ENCODE data around the gene COL23A1. TPM values are rescaled to one million over a fixed set of nuclear protein-coding genes. Genes with fewer than 3 reads are reported as not detected.

The COL23A1 gene
- total RNA-seq, 1 experiment from 2014 or later: not detected

DNA sequence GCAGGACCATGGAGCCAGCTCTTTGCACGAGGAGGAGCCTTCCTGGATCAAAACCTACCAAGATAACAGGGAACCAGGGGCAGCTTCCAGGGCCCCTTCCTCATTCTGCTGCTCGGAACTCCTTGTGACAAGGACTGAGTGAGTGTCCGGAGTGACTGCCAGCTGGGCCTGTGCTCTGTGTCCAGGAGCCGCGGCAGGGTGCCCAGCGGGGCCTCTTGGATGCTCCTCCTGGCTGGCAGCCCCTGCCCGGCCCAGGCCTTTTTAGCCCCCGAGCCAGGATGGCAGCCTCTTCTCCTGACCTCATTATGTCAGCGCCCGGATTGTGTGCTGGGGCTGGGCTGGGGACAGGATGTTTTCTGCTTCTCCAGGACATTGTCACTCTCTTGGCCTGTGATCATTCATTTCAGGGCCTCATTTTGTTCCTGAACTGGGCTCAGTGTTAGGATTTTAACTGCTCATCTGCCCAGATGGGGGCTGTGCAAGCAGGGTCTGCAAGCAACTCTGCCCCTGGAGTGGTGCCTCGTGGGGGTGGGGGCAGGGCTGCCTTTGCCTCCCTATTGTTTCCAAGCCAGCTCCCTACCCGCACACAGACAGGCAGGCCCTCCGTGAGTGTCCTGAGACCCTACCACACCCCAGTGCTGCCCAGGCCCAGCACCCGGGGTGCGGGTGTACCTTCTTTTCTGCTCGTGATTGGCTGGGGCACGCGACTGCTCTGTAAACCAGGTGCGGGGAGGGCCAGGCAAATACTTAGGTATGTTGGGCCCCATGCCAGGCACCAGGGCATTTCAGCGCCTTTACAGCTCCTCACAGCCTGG lies 161.6 kb downstream of the COL23A1 start:
- Histone ChIP-seq H4K20me1 (ENCODE audit: low read length) (no peaks in the 10 kb centered on the region), H3K9me3 (ENCODE audit: low read length) (no peaks in the 10 kb centered on the region), H3K79me2 (ENCODE audit: low read length) (no peaks in the 10 kb centered on the region), H3K9me2 (replicated peaks; ENCODE audit: low read length) (no peaks in the 10 kb centered on the region), H3K36me3 (ENCODE audit: low read depth, low read length) (no peaks in the 10 kb centered on the region), H3F3A (ENCODE audit: low read length, unreplicated experiment) (no peaks in the 10 kb centered on the region), H2AFZ (ENCODE audit: low read length) (no peak overlapping the region), H3K27me3 (ENCODE audit: low read length) (peaks cover 23% of the 10 kb centered on the region), H3K9ac (ENCODE audit: low read length) (no peak overlapping the region), H3K4me3 (ENCODE audit: low read length) (no peak overlapping the region), H3K4me1 (ENCODE audit: insufficient read depth, low read length) (no peaks in the 10 kb centered on the region), H3K27ac (ENCODE audit: low read length) (no peak overlapping the region), H3K4me2 (ENCODE audit: low read length) (no peak overlapping the region)
- ChIA-PET CTCF (no interaction called here), POLR2A (ENCODE audit: unreplicated experiment) (no interaction called here)
- intact Hi-C loops (cut with micrococcal nuclease): no loop called here
- no peak for TF ChIP-seq EZH2phosphoT487 (IDR thresholded peaks at IDR 0.05; ENCODE audit: borderline replicate concordance, low read length)
- TF ChIP-seq, protein P1, sequence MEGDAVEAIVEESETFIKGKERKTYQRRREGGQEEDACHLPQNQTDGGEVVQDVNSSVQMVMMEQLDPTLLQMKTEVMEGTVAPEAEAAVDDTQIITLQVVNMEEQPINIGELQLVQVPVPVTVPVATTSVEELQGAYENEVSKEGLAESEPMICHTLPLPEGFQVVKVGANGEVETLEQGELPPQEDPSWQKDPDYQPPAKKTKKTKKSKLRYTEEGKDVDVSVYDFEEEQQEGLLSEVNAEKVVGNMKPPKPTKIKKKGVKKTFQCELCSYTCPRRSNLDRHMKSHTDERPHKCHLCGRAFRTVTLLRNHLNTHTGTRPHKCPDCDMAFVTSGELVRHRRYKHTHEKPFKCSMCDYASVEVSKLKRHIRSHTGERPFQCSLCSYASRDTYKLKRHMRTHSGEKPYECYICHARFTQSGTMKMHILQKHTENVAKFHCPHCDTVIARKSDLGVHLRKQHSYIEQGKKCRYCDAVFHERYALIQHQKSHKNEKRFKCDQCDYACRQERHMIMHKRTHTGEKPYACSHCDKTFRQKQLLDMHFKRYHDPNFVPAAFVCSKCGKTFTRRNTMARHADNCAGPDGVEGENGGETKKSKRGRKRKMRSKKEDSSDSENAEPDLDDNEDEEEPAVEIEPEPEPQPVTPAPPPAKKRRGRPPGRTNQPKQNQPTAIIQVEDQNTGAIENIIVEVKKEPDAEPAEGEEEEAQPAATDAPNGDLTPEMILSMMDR (conservative IDR thresholded peaks at IDR 0.05; ENCODE audit: low read depth, low read length): no peak
- no TSS peak for BruUV-seq (replicated peaks)
- ATAC-seq (no peak), DNase-seq (no peak)

- H3K4me2 ChIP-seq (ENCODE audit: low read length): no peak overlapping the region
- no peak for ATAC-seq
- no peak for TF ChIP-seq EZH2phosphoT487 (IDR thresholded peaks at IDR 0.05; ENCODE audit: borderline replicate concordance, low read length)
- TF ChIP-seq EZH2 (IDR thresholded peaks at IDR 0.05; ENCODE audit: low read length, unreplicated experiment): no peak
- no peaks in the 10 kb centered on the region for H3K36me3 ChIP-seq (ENCODE audit: low read depth, low read length)
- no peak overlapping the region for H3K27ac ChIP-seq (ENCODE audit: low read length)
- no peaks in the 10 kb centered on the region for H3K79me2 ChIP-seq (ENCODE audit: low read length)
- no peaks in the 10 kb centered on the region for H3K9me3 ChIP-seq (ENCODE audit: low read length)
- no peak overlapping the region for H2AFZ ChIP-seq (ENCODE audit: low read length)
- POLR2A ChIA-PET (ENCODE audit: unreplicated experiment): no interaction called here
- H3K9ac ChIP-seq (ENCODE audit: low read length): no peak overlapping the region
- BruUV-seq (replicated peaks): no TSS peak
- no peaks in the 10 kb centered on the region for H3K9me2 ChIP-seq (replicated peaks; ENCODE audit: low read length)
- no peak overlapping the region for H3K4me3 ChIP-seq (ENCODE audit: low read length)
- intact Hi-C loops (cut with micrococcal nuclease): no loop called here
- CTCF ChIA-PET: no interaction called here
- no peak for DNase-seq
- H3K27me3 ChIP-seq (ENCODE audit: low read length): peaks cover 16% of the 10 kb centered on the region; the same call in 1 of the 2 replicates
- H3K4me1 ChIP-seq (ENCODE audit: insufficient read depth, low read length): no peaks in the 10 kb centered on the region
- no peaks in the 10 kb centered on the region for H4K20me1 ChIP-seq (ENCODE audit: low read length)
- H3F3A ChIP-seq (ENCODE audit: low read length, unreplicated experiment): no peaks in the 10 kb centered on the region
These were observed 162.5 kb downstream of the COL23A1 start for GRCh38 chr5:178427576-178428197.

DNA sequence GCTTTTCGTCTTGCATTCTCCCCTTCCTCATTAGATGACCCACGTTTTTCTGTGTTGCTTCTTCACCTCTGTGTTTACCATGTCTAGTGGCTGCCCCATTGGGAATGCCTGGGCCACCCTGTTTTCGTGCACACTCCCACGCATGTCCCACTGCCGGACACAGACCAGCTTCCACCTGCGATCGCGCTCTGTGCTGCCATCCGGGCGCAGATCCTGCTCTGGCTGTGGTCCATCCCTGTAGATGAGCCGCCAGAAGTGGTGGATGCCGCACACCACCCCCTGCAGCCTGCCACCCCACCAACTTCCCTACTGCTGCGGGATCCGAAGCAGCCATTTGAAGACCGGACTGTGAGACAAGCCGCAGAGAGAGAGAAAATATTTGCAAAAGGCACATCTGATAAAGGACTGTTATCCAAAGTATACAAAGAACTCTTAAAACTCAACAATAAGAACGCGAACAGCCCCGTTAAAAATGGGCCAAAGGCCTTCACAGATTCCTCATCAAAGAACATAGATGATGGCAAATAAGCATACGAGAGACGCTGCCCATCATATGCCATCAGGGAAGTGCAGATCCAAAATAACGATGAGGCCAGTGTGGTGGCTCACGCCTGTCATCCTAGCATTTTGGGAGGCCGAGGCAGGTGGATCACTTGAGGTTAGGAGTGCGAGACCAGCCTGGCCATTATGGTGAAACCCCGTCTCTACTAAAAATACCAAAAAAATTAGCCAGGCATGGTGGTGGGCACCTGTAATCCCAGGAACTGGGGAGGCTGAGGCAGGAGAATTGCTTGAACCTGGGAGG lies 163.7 kb downstream of the COL23A1 start:
- ChIA-PET CTCF (no interaction called here), POLR2A (ENCODE audit: unreplicated experiment) (no interaction called here)
- no peaks in the 10 kb centered on the region for H3K79me2 ChIP-seq (ENCODE audit: low read length)
- H3K9me2 ChIP-seq (replicated peaks; ENCODE audit: low read length): no peaks in the 10 kb centered on the region
- no peaks in the 10 kb centered on the region for H4K20me1 ChIP-seq (ENCODE audit: low read length)
- no peak overlapping the region for H3K27ac ChIP-seq (ENCODE audit: low read length)
- no peaks in the 10 kb centered on the region for H3F3A ChIP-seq (ENCODE audit: low read length, unreplicated experiment)
- intact Hi-C loops (cut with micrococcal nuclease): no loop called here
- TF ChIP-seq, protein P1 (conservative IDR thresholded peaks at IDR 0.05; ENCODE audit: low read depth, low read length): no peak
- TF ChIP-seq EZH2phosphoT487 (IDR thresholded peaks at IDR 0.05; ENCODE audit: borderline replicate concordance, low read length) (no peak), EZH2 (IDR thresholded peaks at IDR 0.05; ENCODE audit: low read length, unreplicated experiment) (no peak)
- no peak for DNase-seq
- no peak for ATAC-seq
- no peak overlapping the region for H3K4me2 ChIP-seq (ENCODE audit: low read length)
- no peaks in the 10 kb centered on the region for H3K9me3 ChIP-seq (ENCODE audit: low read length)
- no peak overlapping the region for H2AFZ ChIP-seq (ENCODE audit: low read length)
- no TSS peak for BruUV-seq (replicated peaks)
- no peak overlapping the region for H3K9ac ChIP-seq (ENCODE audit: low read length)
- H3K4me3 ChIP-seq (ENCODE audit: low read length): no peak overlapping the region
- no peaks in the 10 kb centered on the region for H3K36me3 ChIP-seq (ENCODE audit: low read depth, low read length)
- peaks cover 13% of the 10 kb centered on the region; the same call in 1 of the 2 replicates for H3K27me3 ChIP-seq (ENCODE audit: low read length)
- no peaks in the 10 kb centered on the region for H3K4me1 ChIP-seq (ENCODE audit: insufficient read depth, low read length)

Measured in PC-3 (cell line).